DLD1 (cell line): ENCODE results near the gene ADAMTS6.

ENCODE experiments used
- in situ Hi-C: cut with HindIII; loops from 2 replicates; pipeline ENCODE4 v1.10.0; 2017; ENCODE audit warnings: low sequenced_read_pairs

Gene ADAMTS6

GRCh38 chr5:65151614-65152013 lies 330.1 kb downstream of the ADAMTS6 start:
- in situ Hi-C loops, result no loop called here

DNA sequence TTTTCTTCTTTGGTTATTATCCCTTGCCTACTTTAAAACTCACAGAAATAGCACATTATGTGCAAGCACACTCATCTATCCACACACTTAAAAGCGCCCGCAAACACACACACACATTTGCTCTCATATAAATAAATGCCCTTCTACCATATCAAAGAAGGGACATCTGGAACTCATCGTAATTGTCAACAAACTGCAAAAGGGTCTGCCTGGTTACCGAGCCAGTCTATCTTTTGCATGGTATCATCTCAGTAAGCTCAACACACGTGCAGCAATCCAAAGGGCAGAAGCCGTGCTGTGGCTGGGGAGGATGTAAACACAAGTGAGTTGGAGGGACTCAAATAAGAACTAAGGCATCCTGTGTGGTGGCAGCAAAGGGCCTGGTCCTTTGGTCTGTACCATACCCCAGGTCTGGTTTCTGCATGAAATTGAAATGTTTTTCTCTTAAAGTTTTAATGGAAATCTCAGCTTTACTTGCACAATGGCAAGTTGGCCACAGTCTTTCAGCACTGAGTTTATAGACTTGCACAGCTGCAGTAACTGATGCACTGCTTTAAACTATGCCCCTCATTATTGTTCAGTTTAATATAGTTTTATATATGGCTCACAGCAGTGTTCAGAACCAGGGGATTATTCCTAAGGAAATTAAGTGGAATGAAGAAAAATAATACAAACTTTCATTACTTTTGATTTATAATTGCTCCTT lies 331.0 kb downstream of the ADAMTS6 start:
- in situ Hi-C loops, result no loop called here

DNA sequence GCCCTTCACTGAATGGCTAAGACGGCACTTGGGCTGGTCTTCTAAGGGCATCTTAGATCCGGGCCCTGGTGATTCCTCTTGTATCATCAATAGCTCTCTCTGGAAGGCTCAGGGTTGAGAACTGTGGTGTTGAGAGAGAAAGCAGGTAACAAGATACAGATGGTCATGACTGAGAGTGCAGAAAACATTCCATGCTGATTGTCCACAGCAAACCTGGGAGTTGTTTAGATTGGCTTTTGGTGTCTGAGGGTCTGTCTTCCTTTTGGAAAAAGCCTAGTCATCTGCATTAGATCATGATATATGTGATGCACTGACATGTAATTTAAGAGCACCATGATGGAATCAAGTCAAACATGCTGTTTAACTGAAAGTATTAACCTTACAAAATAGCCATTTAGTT lies 331.9 kb downstream of the ADAMTS6 start:
- in situ Hi-C loops, result no loop called here

GRCh38 chr5:65144136-65144871 lies 337.4 kb downstream of the ADAMTS6 start:
- in situ Hi-C loops, result no loop called here

DNA sequence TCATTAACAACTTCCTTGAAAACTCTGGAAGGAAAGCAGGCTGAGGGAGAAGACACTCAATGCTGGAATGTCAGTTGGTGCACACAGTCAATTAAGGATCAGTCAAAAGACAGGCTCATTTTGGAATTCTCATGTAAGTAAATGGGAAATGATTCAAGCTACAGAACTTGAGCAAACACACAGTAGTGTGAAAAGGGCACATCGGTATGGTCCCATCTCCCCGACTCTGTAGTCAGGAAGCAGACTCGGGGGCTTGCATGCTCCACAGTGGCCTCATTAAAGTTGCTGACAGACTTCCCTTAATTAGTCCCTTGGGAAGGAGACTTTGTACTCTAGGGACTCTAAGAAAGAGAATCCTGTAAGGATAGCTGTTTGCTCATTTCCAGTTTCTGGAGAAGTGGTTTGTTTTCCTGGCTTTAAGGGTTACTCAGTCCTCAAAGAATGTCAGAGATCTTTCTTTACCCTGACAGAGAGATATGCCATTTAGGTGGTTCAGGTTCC lies 339.2 kb downstream of the ADAMTS6 start:
- in situ Hi-C loops, result no loop called here

- in situ Hi-C loops, result no loop called here
Measured at GRCh38 chr5:65142016-65142415, 339.7 kb downstream of the ADAMTS6 start.

- in situ Hi-C loops, result no loop called here
Measured at GRCh38 chr5:65141493-65141892, 340.2 kb downstream of the ADAMTS6 start.

DNA sequence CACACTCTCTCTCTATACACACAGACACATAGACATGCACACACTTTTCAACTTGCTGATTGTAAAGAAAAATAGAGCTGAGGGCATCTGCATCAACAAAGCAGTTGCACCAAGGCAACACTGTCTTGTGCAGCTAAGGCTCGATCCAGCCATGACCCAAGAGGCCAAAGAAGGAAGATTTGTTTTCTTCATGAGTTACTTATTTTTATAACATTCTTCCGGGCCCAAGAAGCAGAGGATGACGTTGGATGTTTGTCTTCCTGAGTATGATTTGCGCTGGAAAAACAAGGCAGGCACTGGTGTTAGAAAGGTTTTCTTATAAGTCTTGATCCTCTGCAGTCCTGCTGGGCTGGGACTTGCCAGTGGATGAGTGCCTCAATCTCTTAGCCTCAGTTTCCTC lies 344.1 kb downstream of the ADAMTS6 start:
- in situ Hi-C loops, result no loop called here

DNA sequence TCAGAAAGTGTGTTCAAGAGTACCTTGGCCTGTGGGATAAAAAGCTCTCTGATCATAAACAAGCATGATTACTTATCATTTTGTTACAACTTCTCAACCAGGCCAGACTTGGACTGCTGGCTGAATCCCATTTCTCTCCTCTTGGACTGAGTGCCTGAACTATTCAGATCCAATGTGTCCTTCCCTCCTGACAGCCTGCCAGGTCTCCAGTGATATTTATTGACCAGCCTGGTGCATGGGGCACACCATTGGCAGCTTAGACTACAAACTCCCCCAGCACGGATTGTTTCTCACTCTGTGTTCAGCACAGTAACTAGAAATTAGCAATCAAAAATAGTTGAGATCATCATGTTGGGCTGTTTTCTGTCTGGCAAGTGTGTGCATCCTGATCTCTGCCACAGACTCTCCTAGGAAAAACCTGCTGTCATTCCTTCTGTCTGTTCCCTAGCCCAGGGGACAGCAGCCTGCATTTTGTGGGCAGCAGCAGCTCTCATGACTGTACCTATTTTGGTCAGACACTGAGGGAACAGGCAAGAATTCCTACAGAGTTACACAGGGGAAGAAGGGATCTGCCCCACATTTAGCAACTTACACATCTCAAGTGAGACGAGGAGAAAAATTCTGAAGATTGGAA lies 348.1 kb downstream of the ADAMTS6 start:
- in situ Hi-C loops, result no loop called here

DNA sequence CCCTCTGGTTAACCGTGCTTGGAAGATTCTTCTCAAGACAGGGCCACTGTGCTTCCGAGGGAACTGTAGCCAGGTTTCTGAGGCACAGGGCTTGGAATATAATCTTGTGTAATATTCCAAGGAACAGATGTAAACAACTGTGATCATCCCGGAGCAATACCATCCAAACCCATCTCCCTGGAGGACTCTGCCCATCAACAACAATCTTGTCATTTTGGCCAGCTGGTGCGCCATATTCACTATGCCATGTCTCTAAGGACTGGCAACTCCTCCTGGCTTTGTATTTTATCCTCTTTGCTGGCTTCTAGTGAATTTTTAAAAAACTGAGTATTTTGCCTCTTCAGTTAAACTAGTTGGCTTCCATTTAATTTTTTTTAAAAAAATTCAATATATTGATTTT lies 349.3 kb downstream of the ADAMTS6 start:
- in situ Hi-C loops, result no loop called here

DNA sequence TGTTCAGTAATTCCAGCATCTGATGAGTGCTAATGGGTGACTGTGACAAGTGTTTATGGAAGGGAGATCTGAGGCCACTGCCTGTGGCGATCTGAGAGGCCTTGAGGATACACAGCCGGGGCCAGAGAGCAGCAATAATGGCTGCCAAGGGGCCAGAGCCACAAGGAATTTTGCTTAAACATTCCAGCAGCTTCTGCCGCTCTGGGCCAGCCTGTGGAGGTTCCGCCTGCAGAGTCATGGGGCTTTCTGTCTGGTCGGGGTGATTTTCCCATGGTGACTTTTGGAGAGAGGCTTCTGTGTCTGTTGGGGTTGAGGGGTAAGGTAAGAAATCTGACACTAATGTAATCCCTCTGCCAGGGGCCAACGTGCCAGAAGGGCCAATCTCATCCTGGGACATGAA lies 353.5 kb downstream of the ADAMTS6 start:
- in situ Hi-C loops, result no loop called here

DNA sequence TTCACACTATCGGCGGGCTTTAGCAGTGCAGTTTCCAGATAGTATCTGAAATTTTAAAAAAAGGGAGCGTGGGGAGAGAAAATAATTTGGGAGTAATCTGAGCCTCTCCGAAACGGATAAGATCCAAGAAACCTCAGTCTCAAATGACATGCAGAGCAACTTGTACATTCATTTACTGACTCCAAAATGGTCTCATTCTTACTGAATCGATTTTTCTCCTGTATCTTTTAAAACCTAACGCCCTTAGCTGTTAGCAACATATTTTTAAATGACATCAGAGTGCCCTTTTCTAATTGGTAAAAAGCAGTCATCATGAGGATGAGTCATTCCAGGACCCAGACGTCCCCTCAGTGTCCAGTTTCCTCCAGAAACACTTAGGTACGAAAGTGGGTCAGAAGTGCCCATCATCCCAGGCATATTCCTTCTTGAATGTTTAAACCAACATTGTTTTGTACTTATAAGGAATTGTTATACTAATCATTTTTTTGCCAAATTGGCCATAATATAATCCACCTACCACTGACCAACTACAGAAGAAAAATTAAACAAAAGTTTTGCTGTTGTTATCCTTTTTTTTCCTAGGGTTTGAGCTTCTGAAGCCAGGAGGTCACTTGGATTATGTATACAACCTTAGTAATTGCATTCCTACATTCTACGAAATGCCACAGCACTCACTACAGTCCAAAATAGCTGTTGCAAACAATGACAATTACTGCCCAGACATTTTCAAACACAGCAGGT lies 354.4 kb downstream of the ADAMTS6 start:
- in situ Hi-C loops, result no loop called here

GRCh38 chr5:65126542-65127069 lies 355.1 kb downstream of the ADAMTS6 start:
- in situ Hi-C loops, result no loop called here

DNA sequence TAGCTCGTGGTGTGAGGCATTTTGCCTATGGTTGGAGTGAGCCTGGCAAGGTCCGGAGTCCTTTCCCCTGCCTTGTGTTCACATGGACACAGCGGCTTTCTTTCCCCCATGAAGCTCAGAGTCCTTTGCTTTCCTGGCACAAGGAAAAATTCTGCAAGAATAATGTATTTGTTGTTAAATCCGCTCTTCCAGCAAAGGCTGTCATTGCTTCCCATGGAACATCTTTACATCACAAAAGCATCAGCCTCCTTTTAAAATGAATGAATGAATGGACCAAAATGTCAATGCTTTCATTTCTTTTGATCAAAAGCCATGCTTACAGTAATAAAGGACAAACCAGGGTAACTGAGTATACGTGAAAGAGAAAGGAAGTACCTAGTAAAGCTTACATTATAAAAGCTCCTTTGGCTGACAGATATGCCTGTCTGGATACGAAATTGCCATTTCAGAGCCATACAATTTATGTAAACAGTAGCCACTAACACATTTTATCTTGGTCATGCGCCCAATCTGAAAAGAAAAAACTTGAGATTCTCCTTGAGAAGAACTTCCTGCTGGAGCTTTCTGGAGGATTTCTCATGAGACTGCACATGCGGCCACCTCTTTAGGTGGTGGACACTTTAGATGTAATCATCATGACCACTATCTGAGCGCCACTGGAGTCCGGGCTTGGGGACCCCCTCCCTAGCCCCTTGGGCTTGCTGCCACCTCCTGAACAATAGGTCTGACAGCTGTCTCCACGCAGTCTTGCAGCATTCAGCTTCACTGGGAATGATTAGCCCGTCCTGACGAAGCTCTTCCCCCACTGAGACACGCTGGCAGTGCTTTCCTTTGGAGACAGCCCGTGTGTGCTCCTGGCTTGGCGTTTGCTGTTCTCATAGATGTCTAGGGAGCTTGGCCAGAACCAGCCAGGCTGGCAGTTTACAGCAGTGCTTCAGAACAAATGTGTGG lies 355.9 kb downstream of the ADAMTS6 start:
- in situ Hi-C loops, result no loop called here

DNA sequence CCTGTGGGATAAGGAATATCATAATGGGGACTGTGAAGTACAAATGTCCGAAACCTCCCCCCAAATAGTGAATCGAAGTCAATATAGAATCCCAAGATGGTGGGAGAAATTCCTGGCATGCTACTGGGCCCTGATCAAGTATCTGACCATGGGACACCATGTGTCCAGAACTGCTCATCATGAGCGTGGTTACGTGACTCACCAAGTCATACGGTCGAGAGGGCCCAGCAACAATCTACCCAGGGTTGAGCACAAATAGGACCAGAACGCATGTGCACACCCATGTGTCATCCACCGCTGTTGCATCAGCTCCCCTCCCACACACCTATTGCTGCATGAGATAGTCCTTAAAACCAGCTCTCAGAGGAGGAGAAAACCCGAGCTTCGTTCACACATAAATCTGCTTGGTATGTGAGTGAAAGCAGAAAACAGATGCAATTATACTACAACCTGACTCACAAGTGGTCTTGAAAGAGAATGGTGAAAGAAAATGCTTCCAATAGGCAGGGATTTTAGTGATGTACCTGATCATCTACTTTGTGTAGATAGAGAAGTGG lies 359.8 kb downstream of the ADAMTS6 start:
- in situ Hi-C loops, result no loop called here

- in situ Hi-C loops, result no loop called here
Measured at GRCh38 chr5:65120371-65120967, 361.3 kb downstream of the ADAMTS6 start.

DNA sequence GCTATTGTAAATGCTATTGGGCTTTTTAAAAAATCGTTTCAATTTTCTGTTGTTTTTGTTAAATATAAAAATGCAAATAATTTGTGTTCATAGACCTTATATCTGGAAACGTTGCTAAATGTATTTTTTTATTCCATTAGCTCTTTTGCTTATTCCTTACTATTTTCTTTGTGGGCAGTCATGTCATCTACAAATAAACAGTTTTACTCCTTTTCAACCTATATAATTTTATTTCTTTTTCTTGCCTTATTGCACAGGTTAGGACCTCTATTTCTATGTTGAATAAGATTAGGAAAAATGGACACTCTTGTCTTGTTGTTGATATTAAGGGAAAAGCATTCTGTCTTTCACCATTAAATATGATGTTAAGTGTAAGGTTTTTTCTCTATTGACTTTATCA lies 364.2 kb downstream of the ADAMTS6 start:
- in situ Hi-C loops, result no loop called here

DNA sequence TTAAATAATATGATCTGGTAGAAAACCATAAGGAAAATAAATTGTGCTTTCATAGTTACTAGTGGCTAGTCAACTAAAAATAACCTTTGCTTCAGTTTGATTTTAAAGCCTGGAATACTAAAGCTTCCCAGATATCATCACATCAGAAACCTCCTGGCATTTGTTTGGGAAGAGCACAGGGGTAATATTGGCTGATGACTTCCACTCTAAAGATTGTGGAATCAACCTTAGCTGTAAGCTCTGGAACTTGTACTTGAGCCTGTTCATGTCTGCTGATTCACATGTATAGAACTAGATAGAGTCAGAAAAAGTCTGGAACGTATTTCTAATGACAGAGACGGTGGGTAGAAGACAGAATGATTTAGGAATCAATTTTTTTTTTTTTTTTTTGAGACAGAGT lies 367.9 kb downstream of the ADAMTS6 start:
- in situ Hi-C loops, result no loop called here
